K562 (cell line): ENCODE data around the gene UPF2. TPM values are rescaled to one million over a fixed set of nuclear protein-coding genes. Genes with fewer than 3 reads are reported as not detected.

Experiments
- ESRRA ChIP-seq: fragments of 450-650 bp; IDR thresholded peaks from 2 replicates; pipeline ENCODE4 v1.6.1; 2014; ENCODE audit warnings: low read depth, mild to moderate bottlenecking, moderate library complexity, borderline replicate concordance
- FOSL1 ChIP-seq: fragments of 200-800 bp; sonication (Bioruptor generic); conservative IDR thresholded peaks from 2 replicates; pipeline ENCODE4 v1.6.1; 2016; ENCODE audit warnings: missing genetic modification characterization, missing compliant biosample characterization
- FOXA1 ChIP-seq: fragments of 450-650 bp; IDR thresholded peaks from 2 replicates; pipeline ENCODE4 v1.6.1; 2016; ENCODE audit warnings: mild to moderate bottlenecking, borderline replicate concordance
- HDAC2 ChIP-seq: fragments of 450-650 bp; IDR thresholded peaks from 2 replicates; pipeline ENCODE4 v1.6.1; 2016; ENCODE audit warnings: mild to moderate bottlenecking
- HMG20B ChIP-seq: fragments of 250-450 bp; sonication (Bioruptor Pico); IDR thresholded peaks from 2 replicates; pipeline ENCODE4 v1.5.0; 2021; ENCODE audit warnings: mild to moderate bottlenecking
- HNRNPLL ChIP-seq: fragments of 200-400 bp; formaldehyde crosslinking; IDR thresholded peaks from 2 replicates; pipeline ENCODE4 v1.6.1; 2017; ENCODE audit warnings: low read length, low read depth, mild to moderate bottlenecking; ENCODE audit not compliant: poor library complexity, severe bottlenecking
- L3MBTL2 ChIP-seq: fragments of 450-650 bp; IDR thresholded peaks from 2 replicates; pipeline ENCODE4 v1.6.1; 2016; ENCODE audit warnings: mild to moderate bottlenecking, moderate library complexity
- MAFG ChIP-seq: fragments of 450-650 bp; conservative IDR thresholded peaks from 2 replicates; pipeline ENCODE4 v1.6.1; 2016; ENCODE audit warnings: missing genetic modification characterization, missing compliant biosample characterization
- NBN ChIP-seq: fragments of 450-650 bp; IDR thresholded peaks from 2 replicates; pipeline ENCODE4 v1.6.1; 2016; ENCODE audit warnings: low read depth, mild to moderate bottlenecking
- POLR3G ChIP-seq: IDR thresholded peaks from 2 replicates; pipeline ENCODE4 v1.6.1; 2011; ENCODE audit not compliant: insufficient read length, insufficient replicate concordance; ENCODE audit errors: extremely low read depth
- RBM22 ChIP-seq: fragments of 200-400 bp; formaldehyde crosslinking; IDR thresholded peaks from 2 replicates; pipeline ENCODE4 v1.6.1; 2018; ENCODE audit warnings: low read length, low read depth; ENCODE audit not compliant: poor library complexity, severe bottlenecking
- RBM39 ChIP-seq: fragments of 200-400 bp; formaldehyde crosslinking; optimal IDR thresholded peaks from 2 replicates; pipeline ENCODE3; 2018; ENCODE audit warnings: low read depth, low read length
- RREB1 ChIP-seq: fragments of 250-450 bp; sonication (Bioruptor Pico); IDR thresholded peaks from 2 replicates; pipeline ENCODE4 v1.4.0; 2020
- SIRT6 ChIP-seq: IDR thresholded peaks from one replicate; pipeline ENCODE4 v1.6.1; 2012; ENCODE audit warnings: low read depth, mild to moderate bottlenecking, control low read depth, inconsistent platforms, low read length, moderate library complexity
- TAF1 ChIP-seq: IDR thresholded peaks from 2 replicates; pipeline ENCODE4 v1.6.1; 2011; ENCODE audit warnings: mild to moderate bottlenecking, low read length, moderate library complexity; ENCODE audit not compliant: insufficient read depth, control insufficient read depth, severe bottlenecking; ENCODE audit errors: extremely low read depth
- ZNF444 ChIP-seq: fragments of 250-450 bp; sonication (Bioruptor Pico); IDR thresholded peaks from 2 replicates; pipeline ENCODE4 v1.4.0; 2020; ENCODE audit warnings: mild to moderate bottlenecking, moderate library complexity
- polyA plus RNA-seq, 8 experiments: library from polyadenylated mRNA; depleted of rRNA in 4 of 8; stranded (reverse) in 5 of 8; unstranded in 3 of 8; fragments of >200 nt; fragmentation: Nextera tagmentation in 2 of 8; fragmentation: Illumina TruSeq in 1 of 8; extraction: Ambion mirVana in 2 of 8; extraction: Trizol in 1 of 8; gene quantifications; 2 replicates each; pipeline versions ENCODE4 v1.2.1 to v1.2.3, GENCODE V29; 2011 to 2014; ENCODE audit warnings: inconsistent platforms in 1 of 8, missing spikeins in 1 of 8
- total RNA-seq, 7 experiments: library from RNA; depleted of rRNA in 6 of 7; stranded (reverse); fragments of >200 nt in 6 of 7; fragmentation: Illumina TruSeq in 2 of 7; extraction: Trizol in 2 of 7; gene quantifications; 2 replicates each; pipeline versions ENCODE4 v1.2.1 to v1.2.3, GENCODE V29; 2011 to 2021; ENCODE audit warnings: low replicate concordance in 1 of 7
- TF ChIP-seq, protein P1 (sequence below): fragments of 150-350 bp; IDR thresholded peaks from 2 replicates; pipeline ENCODE4 v1.6.1; 2014; ENCODE audit warnings: low read depth, mild to moderate bottlenecking, low read length, borderline replicate concordance
- TF ChIP-seq, protein P2 (sequence below): sonication (generic); formaldehyde crosslinking; IDR thresholded peaks from 2 replicates; pipeline ENCODE4 v1.8.0; 2023; ENCODE audit warnings: mild to moderate bottlenecking, missing genetic modification reagents

UPF2 gene
- total and polyA plus RNA-seq, 9 of the 15 experiments (the other 6 are each of a cell fraction or from before 2014, with no cell fraction given) = 13.9 to 37.7 (median 23.7) TPM

DNA sequence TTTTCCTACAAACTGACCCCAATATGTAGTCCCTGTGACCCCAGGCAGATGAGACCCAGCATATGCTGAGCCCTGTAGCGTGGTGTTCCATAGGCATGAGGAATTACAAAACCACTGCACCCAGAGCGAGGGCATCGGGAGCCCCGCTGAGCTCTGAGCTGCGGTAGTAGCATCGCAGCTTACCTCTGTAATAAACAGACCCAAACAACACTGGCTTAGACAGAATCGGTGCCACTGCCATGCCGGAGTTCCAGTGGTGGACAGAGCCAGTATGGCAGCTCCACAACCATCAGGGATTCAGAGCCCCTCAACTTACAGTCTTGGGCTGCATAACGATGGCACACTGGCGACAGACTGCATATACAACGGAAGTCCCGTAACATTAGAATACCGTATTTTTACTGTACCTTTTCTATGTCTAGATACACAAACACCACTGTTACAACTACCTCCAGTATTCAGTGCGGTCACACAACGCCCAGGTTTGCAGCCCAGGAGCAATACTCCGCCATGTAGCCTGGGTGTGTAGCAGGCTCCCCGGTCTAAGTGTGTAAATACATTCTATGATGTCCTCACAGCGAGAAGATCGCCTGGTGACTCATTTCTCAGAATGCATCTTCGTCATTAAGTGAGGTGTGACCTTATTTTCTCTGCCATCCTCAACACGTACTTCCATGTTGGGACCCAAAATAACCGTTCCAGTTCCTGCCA, 150.7 kb downstream of the UPF2 start (continued):
- TF ChIP-seq POLR3G (no peak), L3MBTL2 (no peak), HNRNPLL (no peak), HMG20B (no peak), NBN (no peak), ZNF444 (CRISPR knock-in tag) (no peak), TAF1 (peak; percentile 9), MAFG (tag) (no peak), FOSL1 (tag) (peak; percentile 56), RBM22 (no peak), HDAC2 (no peak), RREB1 (no peak), RBM39 (no peak), ESRRA (no peak), SIRT6 (no peak), FOXA1 (no peak)
- TF ChIP-seq, protein P1, sequence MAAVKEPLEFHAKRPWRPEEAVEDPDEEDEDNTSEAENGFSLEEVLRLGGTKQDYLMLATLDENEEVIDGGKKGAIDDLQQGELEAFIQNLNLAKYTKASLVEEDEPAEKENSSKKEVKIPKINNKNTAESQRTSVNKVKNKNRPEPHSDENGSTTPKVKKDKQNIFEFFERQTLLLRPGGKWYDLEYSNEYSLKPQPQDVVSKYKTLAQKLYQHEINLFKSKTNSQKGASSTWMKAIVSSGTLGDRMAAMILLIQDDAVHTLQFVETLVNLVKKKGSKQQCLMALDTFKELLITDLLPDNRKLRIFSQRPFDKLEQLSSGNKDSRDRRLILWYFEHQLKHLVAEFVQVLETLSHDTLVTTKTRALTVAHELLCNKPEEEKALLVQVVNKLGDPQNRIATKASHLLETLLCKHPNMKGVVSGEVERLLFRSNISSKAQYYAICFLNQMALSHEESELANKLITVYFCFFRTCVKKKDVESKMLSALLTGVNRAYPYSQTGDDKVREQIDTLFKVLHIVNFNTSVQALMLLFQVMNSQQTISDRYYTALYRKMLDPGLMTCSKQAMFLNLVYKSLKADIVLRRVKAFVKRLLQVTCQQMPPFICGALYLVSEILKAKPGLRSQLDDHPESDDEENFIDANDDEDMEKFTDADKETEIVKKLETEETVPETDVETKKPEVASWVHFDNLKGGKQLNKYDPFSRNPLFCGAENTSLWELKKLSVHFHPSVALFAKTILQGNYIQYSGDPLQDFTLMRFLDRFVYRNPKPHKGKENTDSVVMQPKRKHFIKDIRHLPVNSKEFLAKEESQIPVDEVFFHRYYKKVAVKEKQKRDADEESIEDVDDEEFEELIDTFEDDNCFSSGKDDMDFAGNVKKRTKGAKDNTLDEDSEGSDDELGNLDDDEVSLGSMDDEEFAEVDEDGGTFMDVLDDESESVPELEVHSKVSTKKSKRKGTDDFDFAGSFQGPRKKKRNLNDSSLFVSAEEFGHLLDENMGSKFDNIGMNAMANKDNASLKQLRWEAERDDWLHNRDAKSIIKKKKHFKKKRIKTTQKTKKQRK = no peak
- TF ChIP-seq, protein P2, sequence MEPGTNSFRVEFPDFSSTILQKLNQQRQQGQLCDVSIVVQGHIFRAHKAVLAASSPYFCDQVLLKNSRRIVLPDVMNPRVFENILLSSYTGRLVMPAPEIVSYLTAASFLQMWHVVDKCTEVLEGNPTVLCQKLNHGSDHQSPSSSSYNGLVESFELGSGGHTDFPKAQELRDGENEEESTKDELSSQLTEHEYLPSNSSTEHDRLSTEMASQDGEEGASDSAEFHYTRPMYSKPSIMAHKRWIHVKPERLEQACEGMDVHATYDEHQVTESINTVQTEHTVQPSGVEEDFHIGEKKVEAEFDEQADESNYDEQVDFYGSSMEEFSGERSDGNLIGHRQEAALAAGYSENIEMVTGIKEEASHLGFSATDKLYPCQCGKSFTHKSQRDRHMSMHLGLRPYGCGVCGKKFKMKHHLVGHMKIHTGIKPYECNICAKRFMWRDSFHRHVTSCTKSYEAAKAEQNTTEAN = no peak
